GM18868 (cell line): Measurements from ENCODE around the gene SYVN1.
"Not testable (repeated sequence)": the region's sequence is repeated elsewhere in the genome, so short reads cannot be mapped to it uniquely, and the experiment has no call there.

ENCODE experiments used
- ATAC-seq: cut with Tn5 transposase; IDR thresholded peaks from one replicate; pipeline ENCODE4 v1.9.1; 2021; ENCODE audit warnings: mild to moderate bottlenecking, moderate library complexity; ENCODE audit not compliant: unreplicated experiment

SYVN1 gene

GRCh38 chr11:65128182-65129145 lies 5.9 kb downstream of the SYVN1 start:
- no peak for ATAC-seq

DNA sequence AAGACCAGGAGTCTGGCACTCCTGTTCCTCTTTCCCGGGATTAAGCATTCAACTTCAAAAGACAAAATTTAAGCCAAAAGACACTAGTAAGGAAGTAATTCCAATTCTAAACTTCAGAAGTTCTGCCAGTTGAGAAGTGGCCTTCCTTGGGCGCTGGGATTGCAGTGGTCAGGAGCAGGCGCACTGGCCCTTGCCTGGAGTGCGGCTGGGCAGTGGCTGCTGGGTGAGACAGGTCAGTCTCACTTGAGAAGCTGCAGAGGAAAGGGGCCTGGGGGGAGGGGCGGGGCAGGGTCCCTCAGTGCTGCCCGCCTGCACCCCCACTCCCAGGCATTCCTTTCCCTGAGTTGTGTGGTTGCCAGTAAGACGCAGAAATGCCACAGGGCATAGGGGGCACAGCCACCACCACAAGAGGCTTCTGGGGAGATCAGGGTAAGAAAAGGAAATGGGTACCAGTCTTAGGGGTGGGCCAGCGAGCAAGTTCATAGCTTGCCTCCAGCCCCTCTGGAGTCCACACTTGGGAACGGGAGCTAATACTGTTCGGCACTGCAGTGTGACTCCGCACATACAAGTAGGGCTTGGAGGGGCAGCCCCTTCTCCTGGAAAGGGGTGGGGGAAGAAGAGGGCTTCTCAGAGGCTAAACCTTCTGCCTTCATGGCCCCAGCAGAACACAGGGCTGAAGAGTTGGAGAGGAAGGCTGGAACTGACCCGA lies 6.7 kb downstream of the SYVN1 start:
- ATAC-seq: no peak

DNA sequence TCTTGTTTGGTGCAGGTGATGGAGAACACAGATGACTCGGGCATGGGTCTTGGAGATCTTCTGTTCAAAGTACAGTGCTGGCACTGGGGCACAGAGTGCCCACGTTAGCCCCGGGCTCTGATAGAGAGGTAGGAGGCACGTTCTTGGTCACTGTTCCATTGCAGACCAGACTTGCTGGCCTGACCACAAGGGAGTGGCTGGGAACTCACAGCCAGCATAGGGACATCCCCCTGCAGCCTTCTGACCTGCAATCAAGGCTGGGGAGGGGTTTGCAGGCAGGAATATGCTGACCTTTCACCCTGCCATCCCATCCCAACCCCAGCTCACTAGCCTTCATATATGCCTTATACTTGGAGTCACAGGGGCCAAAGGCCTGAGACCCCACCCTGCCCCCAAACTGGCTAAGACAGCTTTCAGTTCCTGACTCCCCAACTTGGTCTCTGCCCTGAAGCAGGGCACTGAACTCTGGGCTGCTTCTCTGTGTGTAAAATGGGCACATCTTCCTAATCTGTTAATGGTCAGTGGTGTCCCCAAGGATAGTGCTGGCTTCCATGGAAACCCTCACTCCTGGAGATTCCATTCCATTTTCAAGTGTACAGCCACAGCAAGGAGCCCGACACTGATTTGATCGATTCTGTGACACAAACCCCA lies 7.6 kb downstream of the SYVN1 start:
- no peak for ATAC-seq

DNA sequence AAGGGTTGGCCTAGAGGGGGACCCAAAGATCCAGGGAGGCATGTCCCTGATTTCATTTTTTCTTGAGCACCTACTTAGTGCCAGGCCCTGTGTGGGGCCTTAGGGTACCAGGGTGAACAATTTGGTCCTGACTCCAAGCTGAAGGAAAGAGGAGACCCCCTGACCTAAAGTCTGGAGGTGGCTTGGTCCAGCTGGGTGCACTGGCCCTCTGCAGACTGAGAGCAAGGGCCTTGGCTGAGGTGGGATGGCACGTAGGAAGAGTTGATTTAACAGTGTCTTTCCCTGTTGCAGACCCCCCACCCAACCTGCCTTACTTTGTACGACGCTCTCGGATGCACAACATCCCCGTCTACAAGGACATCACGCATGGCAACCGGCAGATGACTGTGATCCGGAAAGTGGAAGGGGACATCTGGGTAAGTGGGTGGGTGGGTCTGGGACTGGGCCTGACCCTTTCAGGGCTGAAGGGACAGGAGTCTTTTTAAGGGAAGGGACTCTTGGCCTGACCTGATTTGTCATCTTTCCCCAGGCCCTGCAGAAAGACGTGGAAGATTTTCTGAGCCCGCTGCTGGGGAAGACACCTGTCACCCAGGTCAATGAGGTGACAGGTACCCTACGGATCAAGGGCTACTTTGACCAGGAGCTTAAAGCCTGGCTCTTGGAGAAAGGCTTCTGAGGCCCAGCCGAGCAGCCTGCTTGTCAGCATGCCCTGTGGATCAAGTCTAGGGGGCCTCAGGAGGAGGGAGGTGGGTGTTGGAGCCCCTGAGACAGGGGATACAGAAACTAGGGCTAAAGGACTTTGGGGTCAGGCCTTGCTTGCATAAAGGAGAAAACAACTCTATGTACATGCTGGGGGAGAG lies 8.9 kb downstream of the SYVN1 start:
- no peak for ATAC-seq

- no peak for ATAC-seq
Measured at GRCh38 chr11:65124480-65125196, 9.7 kb downstream of the SYVN1 start.

DNA sequence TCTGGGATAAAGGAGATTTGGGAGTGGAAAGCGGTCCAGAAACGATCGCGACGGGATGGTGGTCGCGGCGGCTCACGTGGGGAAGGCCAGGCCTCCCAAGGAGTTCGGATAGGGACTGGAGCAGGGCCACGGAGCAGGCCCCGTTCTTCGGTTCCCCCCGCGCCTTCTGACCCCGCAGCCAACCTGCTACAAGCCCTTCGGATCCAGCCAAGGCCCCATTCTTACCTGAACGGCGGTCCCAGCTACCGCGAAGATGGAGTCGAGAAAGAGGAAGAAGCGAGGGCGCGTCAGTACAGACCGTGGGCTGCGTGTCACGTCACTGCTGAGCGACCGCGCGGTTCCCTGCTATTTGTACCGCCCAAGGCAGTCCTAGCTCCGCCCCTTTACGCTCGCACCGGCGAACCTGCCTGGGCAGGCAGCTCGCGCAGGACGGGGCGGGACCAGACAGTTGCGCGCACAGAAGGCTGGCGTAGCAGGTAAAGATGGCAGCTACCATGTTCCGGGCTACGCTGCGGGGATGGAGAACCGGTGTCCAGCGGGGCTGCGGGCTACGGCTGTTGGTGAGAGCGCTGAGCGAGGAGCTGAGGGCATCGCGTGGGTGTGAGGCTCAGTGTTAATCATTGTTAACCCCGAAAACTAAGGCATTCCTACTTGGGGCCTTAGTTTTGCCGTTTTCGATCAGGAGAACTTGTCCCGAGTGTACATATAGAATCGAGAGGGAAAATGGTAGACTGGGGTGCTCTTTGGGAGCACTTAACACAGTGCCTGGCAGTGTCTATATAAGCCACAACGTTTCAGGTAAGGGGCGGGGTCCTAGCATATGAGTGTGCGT lies 12.2 kb downstream of the SYVN1 start, which contains the start of the genes FAU and MRPL49:
Gene FAU (minus strand): TSS at position 270 of the 832 bp plus-strand sequence. CDS start 321 bp downstream, outside the sequence.
Gene MRPL49 (plus strand): TSS at position 457 of the 832 bp plus-strand sequence. CDS start 26 bp downstream, at position 483.
- ATAC-seq: peak; percentile 71

- no peak for ATAC-seq
Measured at GRCh38 chr11:65121447-65121864, 12.9 kb downstream of the SYVN1 start.

DNA sequence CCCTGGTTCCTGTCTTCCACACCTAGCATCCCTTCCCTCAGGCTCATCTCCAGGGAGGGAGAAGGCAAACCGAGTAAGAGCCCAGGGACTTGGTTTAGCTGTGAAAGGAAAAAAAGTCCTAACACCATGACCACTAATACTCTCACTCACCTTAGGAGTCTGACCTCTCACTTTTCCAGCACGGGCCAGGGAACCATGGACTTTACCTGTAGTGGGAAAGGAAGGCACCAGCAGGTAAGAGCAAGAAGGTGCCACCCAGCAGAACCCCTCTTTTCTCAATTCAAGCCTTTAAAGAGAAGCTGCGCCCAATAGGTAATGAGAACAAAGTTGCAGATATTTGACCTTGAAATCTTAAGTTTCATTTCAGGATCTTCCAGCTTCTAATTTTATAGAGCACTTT lies 13.5 kb downstream of the SYVN1 start:
- no peak for ATAC-seq

- ATAC-seq: no peak
Measured at GRCh38 chr11:65119670-65119995, 14.7 kb downstream of the SYVN1 start.

DNA sequence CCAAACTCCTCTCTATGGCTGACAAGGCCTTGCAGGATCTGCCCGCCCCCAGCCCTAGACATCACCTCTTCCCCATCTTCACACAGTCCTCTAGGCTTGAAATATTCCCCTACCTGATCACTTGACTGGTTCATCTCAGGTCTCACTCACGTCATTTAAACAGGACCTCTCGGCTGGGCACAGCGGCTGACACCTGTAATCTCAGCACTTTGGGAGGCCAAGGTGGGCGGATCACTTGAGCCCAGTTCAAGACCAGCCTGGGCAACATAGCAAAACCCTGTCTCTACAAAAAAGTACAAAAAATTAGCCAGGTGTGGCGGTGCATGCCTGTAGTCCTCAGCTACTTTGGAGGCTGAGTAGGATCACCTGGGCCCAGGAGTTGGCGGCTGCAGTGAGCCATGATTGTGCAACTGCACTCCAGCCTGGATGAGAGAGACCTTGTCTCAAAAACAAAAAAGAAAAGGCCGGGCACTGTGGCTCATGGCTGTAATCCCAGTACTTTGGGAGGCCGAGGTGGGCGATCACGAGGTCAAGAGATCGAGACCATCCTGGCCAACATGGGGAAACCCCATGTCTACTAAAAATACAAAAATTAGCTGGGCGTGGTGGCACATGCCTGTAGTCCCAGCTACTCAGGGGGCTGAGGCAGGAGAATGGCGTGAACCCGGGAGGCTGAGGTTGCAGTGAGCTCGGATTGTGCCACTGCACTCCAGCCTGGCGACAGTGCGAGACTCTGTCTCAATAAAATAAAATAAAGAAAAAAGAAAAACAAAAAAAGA lies 15.2 kb downstream of the SYVN1 start:
- not testable (repeated sequence) for ATAC-seq

DNA sequence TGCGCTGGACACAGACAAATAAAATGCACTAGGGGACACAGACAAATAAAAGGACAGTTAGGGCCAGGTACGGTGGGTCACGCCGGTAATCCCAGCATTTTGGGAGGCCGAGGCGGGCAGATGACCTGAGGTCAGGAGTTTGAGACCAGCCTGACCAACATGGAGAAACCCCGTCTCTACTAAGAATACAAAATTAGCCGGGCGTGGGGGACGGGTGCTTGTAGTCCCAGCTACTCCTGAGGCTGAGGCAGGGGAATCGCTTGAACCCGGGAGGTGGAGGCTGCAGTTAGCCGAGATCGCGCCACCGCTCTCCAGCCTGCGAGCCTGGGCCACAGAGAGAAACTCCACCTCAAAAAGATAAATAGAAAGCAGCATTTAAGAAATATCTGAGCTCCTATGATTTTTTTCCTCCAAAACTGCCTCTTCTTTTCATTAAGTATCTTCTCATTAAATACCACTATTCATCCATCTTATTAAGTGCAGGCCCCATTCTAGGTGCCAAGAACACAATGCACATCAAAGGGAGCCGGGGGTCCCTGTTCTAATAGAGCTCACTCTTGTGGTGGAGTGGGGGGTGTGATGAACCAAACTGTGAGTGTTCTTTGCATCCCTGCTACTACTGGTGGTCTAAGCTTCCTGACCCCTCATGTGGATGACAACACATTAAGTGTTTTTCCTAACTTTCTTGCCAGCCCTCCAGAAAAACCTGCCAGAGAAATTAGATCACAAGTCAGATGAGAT lies 16.1 kb downstream of the SYVN1 start:
- ATAC-seq: no peak

- ATAC-seq: peak; percentile 56
Measured at GRCh38 chr11:65117206-65118096, 16.9 kb downstream of the SYVN1 start, which contains the start of gene ZNHIT2. TSS of gene ZNHIT2 (minus strand) at chr11:65117701. CDS start at chr11:65117653, 48 bp downstream.

GRCh38 chr11:65116370-65117205 lies 17.7 kb downstream of the SYVN1 start:
- no peak for ATAC-seq

DNA sequence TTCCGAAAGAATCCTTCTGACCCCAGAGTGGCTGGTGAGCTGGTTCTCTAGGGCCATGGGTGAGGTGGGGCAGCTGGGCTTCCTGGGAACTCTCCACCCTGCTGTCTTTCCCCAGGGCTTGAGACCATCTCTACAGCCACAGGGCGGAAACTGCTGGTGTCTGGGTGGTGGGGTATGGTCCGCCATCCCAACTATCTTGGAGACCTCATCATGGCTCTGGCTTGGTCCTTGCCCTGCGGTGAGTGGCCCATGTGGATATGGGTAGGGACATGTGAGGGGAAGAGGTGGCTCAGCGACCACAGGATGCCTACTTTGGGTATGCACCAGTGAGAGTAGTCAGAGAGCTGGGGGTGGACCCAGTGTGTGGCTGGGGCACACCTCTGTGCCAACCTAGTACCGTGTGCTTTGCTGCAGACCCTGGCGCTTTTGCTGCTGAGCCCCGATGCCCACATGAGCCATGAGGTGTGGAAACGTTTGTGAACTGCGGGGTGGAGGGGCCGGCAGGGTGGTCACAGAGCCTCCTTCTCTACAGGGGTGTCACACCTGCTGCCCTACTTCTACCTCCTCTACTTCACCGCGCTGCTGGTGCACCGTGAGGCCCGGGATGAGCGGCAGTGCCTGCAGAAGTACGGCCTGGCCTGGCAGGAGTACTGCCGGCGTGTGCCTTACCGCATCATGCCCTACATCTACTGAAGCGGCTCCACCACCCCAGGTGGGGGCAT lies 18.8 kb downstream of the SYVN1 start:
- ATAC-seq: no peak
